Liver (tissue), 9 donors: Measurements from ENCODE around the gene TEX2. TPM values are rescaled to one million over a fixed set of nuclear protein-coding genes. Genes with fewer than 3 reads are reported as not detected.
"Not testable (repeated sequence)": the region's sequence is repeated elsewhere in the genome, so short reads cannot be mapped to it uniquely, and the experiment has no call there.

ENCODE experiments used
- DNase-seq: peaks from one replicate; pipeline ENCODE4 v3.0.0-alpha.2; 2017; ENCODE audit warnings: low spot score
- H3K27ac ChIP-seq, 2 donors: one replicate each; pipeline ENCODE4 v1.7.0; 2013; ENCODE audit warnings: inconsistent platforms in 2 of 2, low read length in 2 of 2, control low read depth in 1 of 2, low read depth in 1 of 2, mild to moderate bottlenecking in 1 of 2
- H3K27me3 ChIP-seq, 4 donors: one replicate each; pipeline versions ENCODE4 v1.6.1 to v1.7.0; 2013; ENCODE audit warnings: low read length in 3 of 4, inconsistent platforms in 1 of 4, mild to moderate bottlenecking in 1 of 4, moderate library complexity in 1 of 4; ENCODE audit not compliant: control insufficient read depth in 4 of 4, insufficient read depth in 4 of 4
- H3K36me3 ChIP-seq, 4 donors: one replicate each; pipeline versions ENCODE4 v1.6.1 to v1.7.0; 2013; ENCODE audit warnings: low read length in 3 of 4, mild to moderate bottlenecking in 3 of 4, low read depth in 1 of 4, moderate library complexity in 1 of 4; ENCODE audit not compliant: control insufficient read depth in 4 of 4, insufficient read depth in 3 of 4
- H3K4me1 ChIP-seq, 4 donors: one replicate each; pipeline versions ENCODE4 v1.6.1 to v1.7.0; 2013; ENCODE audit warnings: low read length in 3 of 4, mild to moderate bottlenecking in 3 of 4, moderate library complexity in 1 of 4; ENCODE audit not compliant: control insufficient read depth in 4 of 4, insufficient read depth in 4 of 4
- H3K4me3 ChIP-seq, 3 donors: one replicate each; pipeline versions ENCODE4 v1.6.1 to v1.7.0; 2013; ENCODE audit warnings: low read length in 3 of 3, control low read depth in 1 of 3, low read depth in 1 of 3, mild to moderate bottlenecking in 1 of 3
- H3K9ac ChIP-seq, 2 donors: one replicate each; pipeline ENCODE4 v1.7.0; 2013; ENCODE audit warnings: low read length in 2 of 2, mild to moderate bottlenecking in 2 of 2, moderate library complexity in 2 of 2, control low read depth in 1 of 2, low read depth in 1 of 2
- H3K9me3 ChIP-seq, 4 donors: one replicate each; pipeline versions ENCODE4 v1.6.1 to v1.7.0; 2013; ENCODE audit warnings: low read length in 3 of 4; ENCODE audit not compliant: control insufficient read depth in 4 of 4
- ATF3 ChIP-seq: IDR thresholded peaks from 2 replicates; pipeline ENCODE4 v1.6.1; 2016; ENCODE audit warnings: antibody characterized with exemption
- CTCF ChIP-seq: fragments of 150-350 bp; IDR thresholded peaks from 2 replicates; pipeline ENCODE4 v1.5.1; 2017; ENCODE audit warnings: improper control_type of control experiment, low read depth, low read length; ENCODE audit not compliant: missing input control
- EGR1 ChIP-seq, 2 donors: IDR thresholded peaks; 2 replicates each; pipeline ENCODE4 v1.6.1; 2016 to 2018; ENCODE audit warnings: antibody characterized with exemption in 2 of 2, low read depth in 2 of 2
- FOXA1 ChIP-seq: IDR thresholded peaks from 2 replicates; pipeline ENCODE4 v1.6.1; 2016; ENCODE audit warnings: antibody characterized with exemption
- FOXA2 ChIP-seq: IDR thresholded peaks from 2 replicates; pipeline ENCODE4 v1.6.1; 2016; ENCODE audit warnings: antibody characterized with exemption
- HNF4A ChIP-seq, 2 donors: conservative IDR thresholded peaks; 2 replicates each; pipeline ENCODE4 v1.6.1; 2016; ENCODE audit warnings: antibody characterized with exemption in 2 of 2, mild to moderate bottlenecking in 2 of 2
- HNF4G ChIP-seq: IDR thresholded peaks from 2 replicates; pipeline ENCODE4 v1.6.1; 2016; ENCODE audit warnings: antibody characterized with exemption
- JUND ChIP-seq, 2 donors: IDR thresholded peaks; 2 replicates each; pipeline ENCODE4 v1.6.1; 2016; ENCODE audit warnings: antibody characterized with exemption in 2 of 2
- MAX ChIP-seq: IDR thresholded peaks from 2 replicates; pipeline ENCODE4 v1.6.1; 2016; ENCODE audit warnings: antibody characterized with exemption
- RAD21 ChIP-seq, 2 donors: IDR thresholded peaks; 2 replicates each; pipeline ENCODE4 v1.6.1; 2016; ENCODE audit warnings: antibody characterized with exemption in 2 of 2, mild to moderate bottlenecking in 2 of 2
- REST ChIP-seq: IDR thresholded peaks from 2 replicates; pipeline ENCODE4 v1.6.1; 2016; ENCODE audit warnings: antibody characterized with exemption, mild to moderate bottlenecking
- RXRA ChIP-seq, 2 donors: IDR thresholded peaks; 2 replicates each; pipeline ENCODE4 v1.6.1; 2017 to 2018; ENCODE audit warnings: antibody characterized with exemption in 2 of 2, mild to moderate bottlenecking in 1 of 2
- SP1 ChIP-seq: IDR thresholded peaks from 2 replicates; pipeline ENCODE4 v1.6.1; 2018; ENCODE audit warnings: antibody characterized with exemption, mild to moderate bottlenecking
- TAF1 ChIP-seq: conservative IDR thresholded peaks from 2 replicates; pipeline ENCODE4 v1.6.1; 2016; ENCODE audit warnings: antibody characterized with exemption, mild to moderate bottlenecking
- ZBTB33 ChIP-seq: IDR thresholded peaks from 2 replicates; pipeline ENCODE4 v1.6.1; 2016; ENCODE audit warnings: antibody characterized with exemption
- WGBS: extraction: QIAGEN DNeasy Blood & Tissue Kit; methylation state at CpG from one replicate; pipeline ENCODE4 v1.1.7; 2013; 5-methylcytosine and 5-hydroxymethylcytosine counted together
- polyA plus RNA-seq, 2 donors: library from polyadenylated mRNA; stranded (reverse) in 1 of 2; unstranded in 1 of 2; fragments of 200-250 nt in 1 of 2; fragments of >200 nt in 1 of 2; fragmentation: Nextera tagmentation in 1 of 2; extraction: Ambion mirVana in 1 of 2; gene quantifications; one replicate each; pipeline versions ENCODE4 v1.2.1 to v1.2.3, GENCODE V29; 2013 to 2015
- total RNA-seq, 2 donors: library from RNA; depleted of rRNA; stranded (reverse); fragments of >200 nt; gene quantifications; one replicate each; pipeline ENCODE4 v1.2.3, GENCODE V29; 2014
- donor health status: healthy.
- donor health status: healthy.
- donor health status: healthy.
- donor health status: healthy.
- donor health status: healthy.

The TEX2 gene
- total and polyA plus RNA-seq, 4 donors = 15.9 to 39.8 (median 28.2) TPM

- Histone ChIP-seq H3K4me3 (no peak overlapping the region), H3K36me3 (no peaks in the 10 kb centered on the region), H3K9me3 (no peaks in the 10 kb centered on the region), H3K27ac (no peak overlapping the region), H3K9ac (no peak overlapping the region), H3K4me1 (peaks cover 3 to 25% (median 21%) of the 10 kb centered on the region in 4 donors), H3K27me3 (no peaks in the 10 kb centered on the region)
- no peak for DNase-seq
- 86% methylated on average over 1 of the region's 1 CpG for WGBS
- TF ChIP-seq ATF3 (no peak), JUND (IDR thresholded peaks at IDR 0.05) (no peak), RXRA (IDR thresholded peaks at IDR 0.05) (no peak), FOXA1 (no peak), HNF4G (no peak), SP1 (no peak), TAF1 (no peak), EGR1 (IDR thresholded peaks at IDR 0.05; ENCODE audit: low read depth in 2 of 2) (no peak), CTCF (no peak), ZBTB33 (no peak), MAX (no peak), RAD21 (IDR thresholded peaks at IDR 0.05) (no peak), REST (no peak), HNF4A (conservative IDR thresholded peaks at IDR 0.05) (no peak), FOXA2 (no peak)
Observed at GRCh38 chr17:64221679-64222078, 41.4 kb downstream of the TEX2 start.

- 96% methylated on average over 1 of the region's 1 CpG for WGBS
- not testable (repeated sequence) for H3K36me3 ChIP-seq, H3K27ac ChIP-seq, H3K4me3 ChIP-seq, H3K27me3 ChIP-seq, H3K9ac ChIP-seq, H3K9me3 ChIP-seq, DNase-seq
- peaks cover 3 to 35% (median 31%) of the 10 kb centered on the region in 4 donors for H3K4me1 ChIP-seq
Observed at GRCh38 chr17:64220604-64221003, 42.5 kb downstream of the TEX2 start.
